ENCODE results near the gene ZNF200.
"Not testable (repeated sequence)": the region's sequence is repeated elsewhere in the genome, so short reads cannot be mapped to it uniquely, and the experiment has no call there.

ZNF200 gene, protein sequence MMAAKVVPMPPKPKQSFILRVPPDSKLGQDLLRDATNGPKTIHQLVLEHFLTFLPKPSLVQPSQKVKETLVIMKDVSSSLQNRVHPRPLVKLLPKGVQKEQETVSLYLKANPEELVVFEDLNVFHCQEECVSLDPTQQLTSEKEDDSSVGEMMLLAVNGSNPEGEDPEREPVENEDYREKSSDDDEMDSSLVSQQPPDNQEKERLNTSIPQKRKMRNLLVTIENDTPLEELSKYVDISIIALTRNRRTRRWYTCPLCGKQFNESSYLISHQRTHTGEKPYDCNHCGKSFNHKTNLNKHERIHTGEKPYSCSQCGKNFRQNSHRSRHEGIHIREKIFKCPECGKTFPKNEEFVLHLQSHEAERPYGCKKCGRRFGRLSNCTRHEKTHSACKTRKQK

DNA sequence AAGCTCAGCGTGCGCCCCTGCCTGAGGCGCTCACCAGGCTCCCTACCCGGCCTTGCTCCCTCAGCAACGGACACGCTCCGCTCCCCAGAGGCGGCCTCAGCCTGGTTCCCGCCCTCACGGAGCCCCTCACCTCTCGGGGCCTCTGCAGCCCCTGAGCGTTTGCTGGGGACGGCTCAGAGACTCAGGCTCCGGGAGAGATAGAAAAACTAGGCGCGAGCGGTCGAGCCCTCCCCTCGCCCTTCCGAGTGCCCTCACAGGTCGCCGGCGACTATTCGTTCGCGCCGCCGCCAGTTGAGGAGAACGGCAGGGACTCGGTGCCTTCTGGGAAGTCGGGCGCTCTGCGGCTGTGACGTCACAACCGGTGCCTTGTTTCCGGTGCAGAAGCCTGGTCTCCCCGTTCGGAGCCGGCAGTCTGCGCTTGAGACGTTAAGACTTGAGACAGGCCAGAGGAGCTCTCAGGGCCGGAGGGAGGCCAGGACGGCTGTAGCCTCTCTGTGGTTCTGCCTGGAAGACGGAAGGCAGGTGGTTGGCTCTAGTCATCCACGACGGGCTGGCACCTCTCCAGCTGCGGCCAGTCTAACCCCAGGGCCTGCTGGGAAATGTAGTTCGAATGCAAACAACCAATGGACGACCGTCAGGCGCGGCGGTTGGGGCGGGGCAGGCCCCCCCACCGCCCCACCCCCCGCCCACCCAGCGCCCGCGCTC is at the start of gene ZNF200:
TSS of gene ZNF200 (minus strand) at position 302 of the 705 bp plus-strand sequence. CDS start 1,403 bp downstream, outside the sequence.
- peak; percentile 92 to 93 for DNase-seq

DNA sequence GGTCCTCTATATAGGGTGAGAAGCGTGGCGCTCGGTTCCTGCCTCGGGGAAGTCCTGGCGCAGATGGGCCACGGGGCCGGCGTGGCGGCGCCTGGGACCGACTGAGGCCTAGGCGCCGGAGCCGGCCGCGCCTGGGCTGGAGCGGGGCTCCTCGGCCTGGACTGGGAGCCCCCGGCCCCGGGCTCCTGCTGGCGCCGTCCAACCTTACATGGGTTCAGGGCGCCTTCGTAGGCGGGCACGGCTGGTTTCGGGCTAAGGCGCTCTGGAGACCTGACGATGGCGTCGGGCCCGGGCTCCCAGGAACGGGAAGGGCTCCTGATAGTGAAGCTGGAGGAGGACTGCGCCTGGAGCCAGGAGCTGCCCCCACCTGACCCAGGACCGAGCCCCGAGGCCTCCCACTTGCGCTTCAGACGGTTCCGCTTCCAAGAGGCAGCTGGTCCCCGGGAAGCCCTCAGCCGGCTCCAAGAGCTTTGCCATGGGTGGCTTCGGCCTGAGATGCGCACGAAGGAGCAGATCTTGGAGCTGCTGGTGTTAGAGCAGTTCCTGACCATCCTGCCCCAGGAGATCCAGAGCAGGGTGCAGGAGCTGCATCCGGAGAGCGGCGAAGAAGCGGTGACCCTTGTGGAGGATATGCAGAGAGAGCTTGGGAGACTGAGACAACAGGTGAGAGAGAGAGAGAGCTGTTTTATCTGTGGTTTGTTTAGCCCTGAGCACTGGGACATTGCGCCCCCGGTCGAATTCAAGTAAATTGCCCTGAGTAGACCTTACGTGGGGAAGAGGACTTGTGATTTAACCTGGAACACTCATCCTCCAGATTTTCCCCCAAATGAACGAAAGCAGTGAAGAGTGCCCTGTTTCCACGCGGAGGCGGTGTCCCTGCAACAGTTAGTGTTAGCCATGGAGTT is 48.8 kb upstream of the ZNF200 start:
- DNase-seq: peak; percentile 21 to 57

DNA sequence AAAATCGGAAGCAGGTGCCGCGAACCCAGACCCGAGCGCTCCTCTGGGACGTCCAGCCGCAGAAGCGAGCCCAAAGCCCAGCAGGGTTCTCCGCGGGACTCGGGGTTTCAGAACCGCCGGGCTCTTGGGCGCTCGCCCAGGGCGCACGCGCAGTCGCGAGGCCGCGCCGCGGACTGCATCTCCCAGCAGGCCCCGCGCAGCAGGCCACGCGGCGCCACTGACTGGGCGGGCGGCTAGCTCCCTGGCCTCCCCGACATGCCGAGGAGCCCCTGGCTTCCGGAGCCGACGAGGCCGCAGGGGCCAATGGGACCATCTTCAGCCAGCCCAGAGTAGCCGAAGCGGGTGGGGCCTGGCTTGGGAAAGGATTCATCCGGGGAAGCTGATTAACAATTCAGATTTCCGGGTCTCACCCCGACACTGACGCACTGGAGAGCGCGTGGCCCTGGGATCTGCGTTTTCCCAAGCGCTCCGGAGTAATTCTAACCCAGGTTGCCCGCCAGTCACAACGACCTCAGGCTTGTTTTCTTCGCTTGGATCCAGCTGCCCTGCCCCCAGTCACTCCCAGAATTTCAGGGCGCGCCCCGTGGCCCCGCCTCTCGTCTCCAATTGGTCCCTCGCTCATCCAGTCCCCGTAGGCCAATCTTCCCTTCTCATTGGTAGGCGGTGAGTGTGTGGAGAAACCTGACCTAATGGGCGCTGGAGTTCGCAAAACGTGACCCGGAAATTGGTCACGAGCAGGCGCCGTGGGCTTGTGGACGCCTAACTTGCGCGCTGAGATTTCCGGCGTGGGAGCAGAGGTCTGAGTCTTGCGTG is 48.0 kb upstream of the ZNF200 start, which contains the start of gene ZNF263:
TSS of gene ZNF263 (plus strand) at position 762 of the 813 bp plus-strand sequence. CDS start 328 bp downstream, outside the sequence.
- peak; percentile 97 to 98 for DNase-seq

DNA sequence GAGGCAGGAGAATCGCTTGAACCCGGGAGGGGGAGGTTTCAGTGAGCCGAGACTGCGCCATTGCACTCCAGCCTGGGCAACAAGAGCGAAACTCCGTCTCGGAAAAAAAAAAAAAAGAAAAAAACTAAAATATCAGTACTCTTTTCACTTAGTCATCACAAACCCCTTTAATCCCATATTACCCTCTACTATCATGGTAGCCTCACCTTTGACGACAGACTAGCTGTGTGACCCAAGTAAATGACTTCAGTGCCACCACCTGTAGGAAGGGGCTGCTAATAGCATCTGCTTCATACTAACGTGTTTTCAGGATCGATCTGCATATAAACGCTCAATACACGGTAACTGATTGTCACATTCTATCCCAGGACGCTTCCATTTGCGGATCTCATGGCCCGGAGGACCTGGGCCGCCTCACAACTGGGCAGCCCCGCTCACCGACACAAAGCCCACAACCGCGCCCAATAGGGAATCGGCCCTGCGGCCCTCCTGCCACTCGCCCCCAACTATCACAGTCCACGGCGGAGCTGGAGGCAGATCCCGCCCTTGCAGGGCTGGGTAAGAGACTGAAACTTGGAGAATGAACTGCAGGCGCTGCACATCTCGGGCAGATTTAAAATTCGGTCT is 47.3 kb upstream of the ZNF200 start:
- peak in 1 of 2 donors; percentile 28 for DNase-seq

DNA sequence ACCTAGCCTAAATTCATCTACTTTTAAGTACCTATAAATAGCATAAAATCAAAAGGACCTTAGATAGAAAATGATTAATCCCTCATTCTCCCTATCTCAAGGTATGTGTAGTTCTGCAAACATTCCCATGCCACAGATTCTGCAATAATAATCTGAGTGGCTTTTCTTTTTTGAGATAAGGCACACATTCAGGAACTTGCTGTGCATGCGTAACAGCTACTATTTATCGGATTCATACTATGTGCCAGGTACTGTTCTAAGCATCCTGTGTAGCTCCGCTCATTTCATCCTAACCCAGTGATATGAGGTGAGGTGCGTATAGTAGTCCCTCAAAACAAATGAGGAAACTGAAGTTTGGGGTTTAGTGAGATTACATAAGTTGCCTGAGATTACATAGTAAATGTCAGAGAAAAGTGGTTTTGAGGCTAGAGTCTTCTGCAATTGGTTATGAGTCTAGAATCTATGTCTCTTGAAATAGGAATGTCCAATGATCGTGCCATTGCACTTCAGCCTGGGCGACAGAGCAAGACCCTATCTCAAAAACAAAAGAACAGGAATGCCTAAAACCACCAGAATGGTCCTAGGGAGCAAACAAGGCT is 46.4 kb upstream of the ZNF200 start:
- no peak for DNase-seq

DNA sequence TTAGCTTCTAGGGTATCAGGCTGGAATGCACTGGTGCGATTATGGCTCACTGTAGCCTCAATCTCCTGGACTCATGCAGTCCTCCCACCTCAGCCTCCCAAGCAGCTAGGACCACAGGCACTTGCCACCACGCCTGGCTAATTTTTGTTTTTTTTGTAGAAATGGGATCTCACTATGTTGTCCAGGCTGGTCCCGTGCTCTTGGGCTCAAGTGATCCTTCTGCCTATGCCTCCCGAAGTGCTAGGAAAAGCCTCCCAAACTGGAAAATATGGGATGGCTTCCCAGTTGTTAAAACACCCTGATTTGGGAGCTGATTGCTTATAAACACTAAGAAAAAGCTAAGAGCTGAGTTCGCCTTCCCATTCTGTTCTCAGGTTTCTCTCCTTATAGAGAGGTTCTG is 41.7 kb upstream of the ZNF200 start:
- DNase-seq: no peak

DNA sequence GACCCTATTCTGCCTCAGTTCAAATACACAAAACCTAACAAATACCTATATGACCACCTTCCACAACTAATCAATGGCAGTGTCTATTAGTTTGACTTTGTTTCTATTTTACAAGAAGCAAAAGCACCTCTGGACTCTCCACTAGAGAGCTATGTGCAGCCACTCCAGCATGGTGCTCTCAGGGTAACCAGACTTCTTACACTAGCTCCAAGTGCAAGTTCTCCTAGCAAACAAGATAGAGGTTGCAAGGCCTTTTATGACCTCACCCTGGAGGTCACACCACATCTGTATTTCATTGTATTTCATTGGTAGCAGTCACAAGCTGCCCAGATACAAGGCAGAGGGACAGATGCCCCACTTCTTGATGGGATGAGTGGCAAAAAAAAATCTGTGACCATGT is 40.0 kb upstream of the ZNF200 start:
- DNase-seq: no peak

DNA sequence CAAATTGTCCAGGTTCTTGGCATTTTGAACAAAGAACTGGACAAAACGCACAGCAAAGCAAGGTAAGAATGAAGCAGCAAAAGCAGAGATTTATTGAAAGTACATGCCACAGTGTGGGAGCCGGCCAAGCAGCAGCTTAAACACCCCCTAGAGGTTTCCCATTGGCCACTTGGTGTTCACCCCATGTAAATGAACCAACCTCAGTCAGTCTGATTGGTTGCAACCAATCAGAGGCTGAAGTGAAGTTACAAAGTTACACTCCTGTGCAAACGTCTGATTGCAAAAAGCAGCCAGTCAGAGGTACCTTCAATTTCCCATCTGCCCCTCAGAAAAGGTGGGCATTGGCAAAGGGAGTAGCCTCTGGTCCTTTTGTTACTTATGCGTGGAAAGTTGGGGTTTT is 39.5 kb upstream of the ZNF200 start:
- DNase-seq: no peak

DNA sequence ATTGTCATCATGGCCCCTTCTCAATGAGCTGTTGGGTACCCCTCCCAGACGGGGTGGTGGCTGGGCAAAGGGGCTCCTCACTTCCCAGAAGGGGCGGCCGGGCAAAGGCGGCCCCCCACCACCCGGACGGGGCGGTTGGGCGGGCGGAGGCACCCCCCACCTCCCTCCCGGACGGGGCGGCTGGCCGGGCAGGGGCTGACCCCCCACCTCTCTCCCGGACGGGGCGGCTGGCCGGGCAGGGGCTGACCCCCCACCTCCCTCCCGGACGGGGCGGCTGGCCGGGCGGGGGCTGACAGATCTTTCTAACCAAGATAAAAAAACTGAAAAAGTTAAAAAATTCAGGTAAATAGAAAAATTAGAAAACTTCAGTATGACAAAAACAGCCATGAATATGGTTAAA is 36.3 kb upstream of the ZNF200 start:
- DNase-seq: not testable (repeated sequence)

DNA sequence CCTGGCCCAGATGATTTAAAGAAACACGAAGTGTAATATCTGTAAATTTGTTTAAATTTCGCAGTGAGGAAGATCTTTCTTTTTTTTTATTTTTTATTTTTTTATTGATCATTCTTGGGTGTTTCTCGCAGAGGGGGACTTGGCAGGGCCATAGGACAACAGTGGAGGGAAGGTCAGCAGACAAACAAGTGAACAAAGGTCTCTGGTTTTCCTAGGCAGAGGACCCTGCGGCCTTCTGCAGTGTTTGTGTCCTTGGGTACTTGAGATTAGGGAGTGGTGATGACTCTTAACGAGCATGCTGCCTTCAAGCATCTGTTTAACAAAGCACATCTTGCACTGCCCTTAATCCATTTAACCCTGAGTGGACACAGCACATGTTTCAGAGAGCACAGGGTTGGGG is 35.8 kb upstream of the ZNF200 start:
- not testable (repeated sequence) for DNase-seq

DNA sequence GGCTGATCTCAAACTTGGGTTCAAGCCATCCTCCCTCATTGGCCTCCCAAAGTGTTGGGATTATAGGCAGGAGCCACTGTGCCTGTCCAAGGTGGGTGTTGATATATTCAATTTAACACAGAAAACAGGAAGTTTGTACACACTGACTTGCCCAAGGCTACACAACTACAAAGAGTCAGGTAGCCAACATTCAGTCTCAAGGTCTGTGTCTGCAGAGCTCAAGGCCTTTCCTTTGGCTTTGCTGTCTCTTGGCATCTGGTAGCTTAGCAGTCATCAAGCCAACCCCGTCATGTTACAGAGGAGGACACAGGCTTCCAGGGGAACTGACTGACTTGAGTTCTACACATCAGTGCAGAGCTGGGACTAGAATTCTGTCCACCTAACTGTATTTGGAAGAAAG is 33.3 kb upstream of the ZNF200 start:
- no peak for DNase-seq

DNA sequence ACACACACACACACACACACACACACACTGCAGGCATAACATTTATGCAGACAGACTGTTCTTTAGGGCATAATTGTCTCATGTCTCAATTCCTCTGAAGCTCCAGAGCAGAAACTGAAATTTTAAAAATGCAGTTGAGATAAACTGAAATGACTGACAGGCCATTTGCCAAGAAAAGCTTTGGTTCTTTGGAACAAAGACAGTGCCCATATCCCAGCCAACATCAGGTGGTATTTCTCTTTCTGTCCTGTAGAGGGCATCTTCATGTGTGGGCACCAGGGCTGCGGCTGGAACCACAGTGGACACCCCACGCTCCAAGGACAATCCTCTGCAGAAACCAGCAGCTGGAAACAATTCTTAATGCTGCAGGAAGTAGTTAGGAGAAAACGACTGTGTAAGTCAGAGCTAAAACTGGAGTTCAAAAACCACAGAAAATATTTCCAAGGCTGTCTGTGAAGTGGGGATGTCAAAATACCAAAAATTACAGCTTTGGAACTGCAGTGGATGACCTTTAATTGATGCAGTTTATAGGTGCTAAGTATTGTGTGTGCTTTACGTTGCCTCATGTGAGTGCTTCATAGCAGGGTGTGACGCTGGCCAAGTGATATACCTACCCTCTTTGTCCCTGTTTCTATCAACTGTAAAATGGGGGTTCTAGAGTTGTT is 32.0 kb upstream of the ZNF200 start:
- DNase-seq: peak in 1 of 2 donors; percentile 42

DNA sequence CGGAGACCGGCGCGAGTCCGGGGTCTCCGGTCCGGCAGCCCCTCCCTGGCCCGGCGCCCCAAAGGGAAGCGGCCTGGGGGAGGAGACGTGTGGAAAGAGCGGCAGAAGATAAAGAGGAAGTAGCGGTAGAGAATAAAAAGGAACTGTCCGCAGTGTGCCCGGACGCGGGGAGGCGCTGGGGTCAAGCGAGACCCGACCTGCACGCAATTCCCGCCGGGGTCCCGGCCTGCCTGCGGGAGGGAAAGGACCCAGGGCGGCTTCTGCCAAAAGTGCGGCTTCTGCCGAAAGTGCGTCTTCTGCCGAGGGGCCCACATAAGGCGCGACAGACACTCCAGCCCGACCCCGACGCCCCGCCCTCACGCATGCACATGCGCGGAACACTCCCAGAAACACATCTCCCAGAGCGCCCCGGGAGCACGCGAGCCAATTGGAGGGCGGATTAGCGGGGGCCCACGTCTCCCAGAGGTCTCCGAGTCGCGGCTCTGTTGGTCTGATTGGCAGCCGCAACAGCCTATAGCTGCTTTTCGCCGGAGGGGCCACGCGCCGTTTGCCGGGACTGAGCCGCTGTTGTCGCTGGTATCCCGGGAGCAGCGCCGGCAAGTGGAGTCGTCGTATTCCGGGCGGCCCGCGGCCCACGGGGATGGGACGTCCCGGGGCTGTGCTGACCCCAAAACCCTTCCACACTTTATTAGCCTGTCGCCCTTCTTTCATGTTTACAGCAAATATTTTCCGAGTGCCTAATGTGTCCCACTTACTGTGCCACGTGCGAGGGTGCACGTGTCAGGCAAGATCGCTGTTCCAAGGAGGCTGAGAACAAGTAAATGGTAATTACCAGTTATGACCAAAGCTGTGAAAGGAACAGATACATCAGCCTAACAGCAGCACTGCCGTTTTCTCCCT is 29.4 kb upstream of the ZNF200 start:
- peak; percentile 96 for DNase-seq

DNA sequence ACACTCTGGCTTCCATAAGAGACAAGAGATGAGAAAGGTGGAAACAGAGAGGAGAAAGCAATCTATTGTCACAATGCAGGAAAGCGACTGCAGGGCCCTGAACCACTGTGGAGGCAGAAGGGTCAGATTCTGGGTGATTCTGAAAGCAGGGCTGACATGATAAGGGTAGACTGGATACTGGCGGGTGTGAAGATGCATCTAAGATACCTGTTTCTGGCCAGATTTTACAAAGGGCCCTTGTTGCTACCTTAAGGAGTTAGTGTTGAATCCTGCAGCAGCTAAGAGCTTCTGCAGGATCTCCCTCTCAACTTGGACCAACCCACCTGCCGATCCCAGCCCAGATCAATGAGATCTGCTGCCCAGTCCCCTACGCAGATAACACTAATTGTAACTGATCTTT is 27.6 kb upstream of the ZNF200 start:
- DNase-seq: no peak

DNA sequence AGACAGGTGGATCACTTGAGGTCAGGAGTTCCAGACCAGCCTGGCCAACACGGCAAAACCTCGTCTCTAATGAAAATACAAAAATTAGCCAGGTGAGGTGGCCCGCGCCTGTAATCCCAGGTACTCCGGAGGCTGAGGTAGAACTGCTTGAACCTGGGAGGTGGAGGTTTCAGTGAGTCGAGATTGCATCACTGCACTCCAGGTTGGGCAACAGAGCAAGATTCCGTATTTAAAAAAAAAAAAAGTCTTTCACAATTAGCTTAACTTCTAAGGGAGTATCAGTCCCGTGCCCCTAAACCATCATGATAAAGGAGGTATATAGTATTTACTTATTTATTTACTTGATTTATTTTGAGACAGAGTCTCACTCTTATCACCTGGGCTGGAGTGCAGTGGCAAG is 24.9 kb upstream of the ZNF200 start:
- DNase-seq: peak in 1 of 2 donors; percentile 43

DNA sequence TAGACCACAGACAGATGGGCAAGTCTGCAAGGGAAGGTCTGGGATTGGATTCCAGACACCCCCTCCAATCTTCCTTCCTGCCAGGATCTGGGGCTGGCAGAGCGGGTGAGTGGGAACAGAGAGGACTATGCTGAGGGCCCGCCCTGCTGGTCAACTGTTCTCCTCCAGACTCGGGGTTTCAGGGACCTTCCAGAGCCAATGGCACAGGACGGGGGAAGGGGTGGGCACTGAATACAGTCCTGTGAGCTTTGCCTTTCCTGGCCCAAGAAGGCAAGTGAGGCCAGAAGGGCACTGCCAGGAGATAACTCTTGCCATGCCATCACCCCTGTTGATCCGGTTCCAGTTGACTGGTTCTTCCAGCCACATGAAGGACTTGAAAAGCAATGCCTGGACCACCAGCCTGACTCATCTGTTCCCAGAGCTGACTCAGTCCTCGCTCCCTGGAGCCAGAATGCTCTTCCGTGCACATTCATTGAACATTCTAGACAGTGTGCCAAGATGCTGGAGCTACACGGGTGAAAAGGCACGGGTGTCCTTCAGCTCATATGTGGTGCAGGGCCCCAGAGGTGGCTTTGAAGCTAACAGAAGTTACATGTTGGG is 22.0 kb upstream of the ZNF200 start:
- no peak for DNase-seq

DNA sequence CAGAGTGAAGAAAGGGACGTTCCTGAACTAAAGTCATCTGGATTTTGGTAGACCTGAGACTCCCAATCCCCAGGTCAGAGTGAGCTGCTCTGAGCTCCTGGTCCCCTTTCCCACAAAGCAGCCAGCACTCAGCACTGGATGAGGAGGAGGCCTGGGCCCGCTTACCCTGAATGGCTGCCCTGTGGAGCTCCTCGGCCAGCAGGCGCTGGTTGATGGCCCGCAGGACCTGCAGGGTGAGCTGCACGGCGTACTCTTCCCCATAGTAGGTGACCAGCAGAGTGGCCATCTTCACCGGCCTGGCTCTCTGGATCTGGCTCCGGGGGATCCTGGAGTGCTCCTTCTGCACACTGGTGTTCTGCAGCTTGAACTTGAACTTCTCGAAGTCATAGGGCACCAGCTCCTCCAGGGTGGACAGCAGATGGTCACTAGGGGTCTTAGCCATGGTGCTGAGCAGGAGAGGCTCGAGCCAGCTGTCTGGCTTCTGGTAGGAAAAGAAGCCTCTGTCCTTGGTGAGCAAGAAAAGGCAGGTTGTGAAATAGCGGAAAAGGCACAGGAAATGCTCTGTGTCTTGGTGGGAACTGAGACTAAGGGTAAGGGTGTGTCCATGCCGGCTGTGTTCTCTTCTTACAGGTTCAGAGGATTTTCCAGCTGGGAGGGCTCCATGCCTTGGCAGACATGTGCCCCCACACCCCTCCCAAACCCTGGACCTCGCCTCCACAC is 21.3 kb upstream of the ZNF200 start, which contains the start of gene MEFV:
TSS of gene MEFV (minus strand) at position 488 of the 720 bp plus-strand sequence. CDS start at position 442, 46 bp downstream.
- peak; percentile 92 to 94 for DNase-seq

DNA sequence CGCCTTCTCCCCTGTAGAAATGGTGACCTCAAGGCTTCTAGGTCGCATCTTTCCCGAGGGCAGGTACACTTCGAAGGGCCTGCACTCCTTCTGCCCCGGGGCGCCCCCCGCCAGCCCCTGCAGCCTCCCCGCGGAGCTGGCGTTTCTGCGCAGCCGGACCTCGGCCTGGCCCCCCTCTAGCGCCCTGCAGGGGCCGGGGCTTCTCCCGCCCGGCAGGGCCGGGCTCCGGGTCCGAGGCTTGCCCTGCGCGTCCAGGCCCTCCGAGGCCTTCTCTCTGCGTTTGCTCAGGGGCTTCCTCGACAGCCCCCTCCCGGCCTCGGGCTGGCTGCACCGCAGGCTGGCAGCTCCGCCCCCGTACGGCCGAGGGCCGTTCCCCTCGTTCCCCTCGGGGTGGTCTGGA is 19.4 kb upstream of the ZNF200 start:
- DNase-seq: no peak

All from inflammatory macrophage treated with lipopolysaccharide for 1 hour (primary cell).